WI38 (cell line): Measurements from ENCODE around the gene TWIST2.

Experiments used
- H3K4me3 ChIP-seq: 2 replicates; pipeline ENCODE4 v1.5.1; 2011; ENCODE audit warnings: low read depth, mild to moderate bottlenecking, control low read depth, low read length
- CTCF ChIP-seq: IDR thresholded peaks from 2 replicates; pipeline ENCODE4 v1.5.1; 2012; ENCODE audit warnings: low read depth, mild to moderate bottlenecking, control low read depth, low read length

TWIST2 gene

GRCh38 chr2:238920601-238921001 is 72.7 kb downstream of the TWIST2 start:
- TF ChIP-seq CTCF: no peak

DNA sequence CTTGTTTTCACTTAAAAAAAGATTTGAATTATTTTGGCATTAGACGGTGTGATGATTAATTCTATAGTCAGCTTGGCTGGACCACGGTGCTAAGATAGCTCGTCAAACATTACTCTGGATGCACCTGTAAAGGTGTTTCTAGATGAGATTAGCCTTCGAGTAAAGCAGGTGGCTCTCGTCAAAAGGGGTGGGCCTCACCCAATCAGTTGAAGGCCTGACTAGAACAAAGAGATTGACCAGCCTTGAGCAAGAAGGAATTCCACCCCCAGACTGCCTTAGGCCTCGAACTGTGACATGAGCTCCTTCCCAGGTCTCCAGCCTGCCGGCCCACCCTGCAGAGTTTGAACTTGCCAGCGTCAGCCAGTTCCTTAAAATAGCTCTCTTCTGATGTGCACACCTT is 73.4 kb downstream of the TWIST2 start:
- H3K4me3 ChIP-seq: no peak overlapping the region
- no peak for TF ChIP-seq CTCF

More at GRCh38 chr2:238920601-238921001, 72.7 kb downstream of the TWIST2 start:
- no peak overlapping the region for H3K4me3 ChIP-seq

DNA sequence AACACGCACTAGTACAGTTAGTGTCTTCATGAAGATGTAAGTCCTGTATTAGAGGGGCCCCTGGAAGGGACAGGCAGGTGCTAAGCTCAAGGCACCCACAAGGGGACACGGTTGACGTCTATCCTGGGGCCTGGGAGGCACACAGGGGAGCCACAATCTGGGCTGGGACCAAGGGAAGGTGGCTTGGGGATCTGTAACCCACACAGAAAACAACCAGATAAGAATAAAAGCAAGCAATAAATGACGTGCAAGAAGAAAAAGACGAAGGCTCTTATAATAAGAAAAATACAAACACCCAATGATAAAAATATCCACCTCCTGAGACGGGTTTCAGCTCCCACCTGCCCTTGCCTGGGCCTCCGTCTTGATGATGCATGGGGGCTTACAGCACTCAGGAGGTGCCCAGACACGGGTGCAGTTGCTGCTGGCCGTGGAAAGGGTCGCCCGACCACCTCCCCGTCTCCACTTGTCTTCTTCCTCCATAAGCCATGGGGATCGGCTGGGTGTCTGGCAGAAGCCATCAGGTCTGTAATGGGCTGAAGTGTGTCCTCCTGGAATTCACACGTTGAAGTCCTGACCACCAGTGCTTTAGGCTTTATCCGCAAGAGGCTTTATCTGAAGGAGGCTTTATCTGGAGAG is 73.9 kb downstream of the TWIST2 start:
- no peak for TF ChIP-seq CTCF
- no peak overlapping the region for H3K4me3 ChIP-seq

DNA sequence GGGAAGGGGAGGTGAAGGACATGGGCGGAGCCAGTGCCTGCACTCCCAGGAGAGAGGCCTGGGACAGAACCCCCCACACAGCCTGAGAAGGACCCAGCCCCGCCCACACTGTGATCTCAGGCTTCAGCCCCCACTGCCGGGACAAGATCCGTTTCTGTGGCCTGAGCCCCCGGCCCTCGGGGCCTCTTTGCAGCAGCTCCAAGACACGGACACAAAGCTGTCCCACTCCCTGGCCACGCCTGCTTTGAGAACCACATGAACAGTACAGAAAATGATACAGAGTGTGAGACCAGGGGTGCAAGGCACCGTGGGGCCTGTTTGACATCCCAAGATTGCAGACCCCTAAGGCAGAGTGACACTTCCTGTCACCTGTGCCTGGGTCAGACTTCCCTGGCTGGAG is 74.5 kb downstream of the TWIST2 start:
- no peak for TF ChIP-seq CTCF
- H3K4me3 ChIP-seq: no peak overlapping the region

- TF ChIP-seq CTCF: no peak
- no peak overlapping the region for H3K4me3 ChIP-seq
Observed at GRCh38 chr2:238924032-238924431, 76.1 kb downstream of the TWIST2 start.

DNA sequence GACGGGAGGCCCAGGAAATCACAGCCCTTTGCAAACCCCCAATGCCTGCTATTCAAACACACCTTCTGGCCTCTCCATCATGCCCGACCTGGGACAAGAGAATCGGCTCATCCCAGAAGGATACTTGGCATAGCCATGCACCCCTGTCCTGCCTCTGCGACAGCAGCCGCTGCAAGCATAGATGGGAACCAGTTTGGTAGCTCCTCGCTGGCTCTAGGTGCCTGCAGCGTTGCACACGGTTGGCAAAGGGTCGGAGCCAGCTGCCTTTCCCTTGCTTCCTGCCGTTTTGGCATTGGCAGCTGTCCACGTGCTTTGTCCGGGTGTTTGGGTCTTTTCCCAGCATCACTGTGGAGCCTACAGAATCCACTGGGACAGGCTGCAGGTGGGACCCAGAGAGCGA is 76.9 kb downstream of the TWIST2 start:
- TF ChIP-seq CTCF: no peak
- H3K4me3 ChIP-seq: no peak overlapping the region

DNA sequence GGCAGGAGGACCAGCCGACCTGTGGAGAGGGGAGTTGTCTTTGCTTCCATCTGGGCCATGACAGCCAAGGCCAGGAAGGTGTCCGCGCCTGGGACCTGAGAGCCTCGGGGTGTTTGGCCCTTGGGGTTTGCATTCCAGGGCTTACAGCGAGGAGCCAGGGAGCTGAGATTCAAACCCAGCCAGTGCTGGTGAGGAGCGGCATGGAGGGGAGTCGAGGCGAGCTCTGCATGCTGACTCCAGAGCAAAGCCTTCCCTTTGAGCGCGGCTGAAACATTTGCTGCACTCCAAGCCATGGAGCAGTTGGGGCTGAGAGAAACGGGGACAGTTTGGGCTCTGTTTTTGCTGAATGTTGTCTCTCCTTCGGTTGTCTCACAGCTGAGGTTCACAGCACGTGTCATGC is 77.4 kb downstream of the TWIST2 start:
- no peak for TF ChIP-seq CTCF
- no peak overlapping the region for H3K4me3 ChIP-seq
